GM18868 (cell line): ENCODE measurements around the gene IRX3.
"Not testable (repeated sequence)": the region's sequence is repeated elsewhere in the genome, so short reads cannot be mapped to it uniquely, and the experiment has no call there.

Experiments used
- ATAC-seq: cut with Tn5 transposase; IDR thresholded peaks from one replicate; pipeline ENCODE4 v1.9.1; 2021; ENCODE audit warnings: mild to moderate bottlenecking, moderate library complexity; ENCODE audit not compliant: unreplicated experiment

IRX3 gene

DNA sequence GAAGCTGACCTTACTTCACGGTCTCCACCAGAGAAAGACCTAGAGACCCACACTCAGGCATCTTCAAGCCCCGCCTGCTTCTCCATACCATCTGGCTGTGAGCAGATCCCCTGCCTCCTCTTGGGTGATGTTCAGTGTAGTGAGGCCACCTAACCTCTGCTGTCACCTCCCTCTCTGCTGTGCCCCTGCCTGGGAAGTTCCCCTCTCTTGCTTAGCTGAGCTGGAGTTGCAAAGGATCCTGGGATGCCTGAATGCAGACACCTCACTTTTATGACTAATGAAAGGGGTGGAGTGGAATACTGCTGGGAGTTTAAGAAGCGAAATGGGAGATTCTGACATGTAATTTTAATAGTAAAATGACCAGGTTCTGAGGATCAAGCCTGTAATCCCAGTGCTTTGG lies 5.8 kb downstream of the IRX3 start:
- ATAC-seq: peak; percentile 53

DNA sequence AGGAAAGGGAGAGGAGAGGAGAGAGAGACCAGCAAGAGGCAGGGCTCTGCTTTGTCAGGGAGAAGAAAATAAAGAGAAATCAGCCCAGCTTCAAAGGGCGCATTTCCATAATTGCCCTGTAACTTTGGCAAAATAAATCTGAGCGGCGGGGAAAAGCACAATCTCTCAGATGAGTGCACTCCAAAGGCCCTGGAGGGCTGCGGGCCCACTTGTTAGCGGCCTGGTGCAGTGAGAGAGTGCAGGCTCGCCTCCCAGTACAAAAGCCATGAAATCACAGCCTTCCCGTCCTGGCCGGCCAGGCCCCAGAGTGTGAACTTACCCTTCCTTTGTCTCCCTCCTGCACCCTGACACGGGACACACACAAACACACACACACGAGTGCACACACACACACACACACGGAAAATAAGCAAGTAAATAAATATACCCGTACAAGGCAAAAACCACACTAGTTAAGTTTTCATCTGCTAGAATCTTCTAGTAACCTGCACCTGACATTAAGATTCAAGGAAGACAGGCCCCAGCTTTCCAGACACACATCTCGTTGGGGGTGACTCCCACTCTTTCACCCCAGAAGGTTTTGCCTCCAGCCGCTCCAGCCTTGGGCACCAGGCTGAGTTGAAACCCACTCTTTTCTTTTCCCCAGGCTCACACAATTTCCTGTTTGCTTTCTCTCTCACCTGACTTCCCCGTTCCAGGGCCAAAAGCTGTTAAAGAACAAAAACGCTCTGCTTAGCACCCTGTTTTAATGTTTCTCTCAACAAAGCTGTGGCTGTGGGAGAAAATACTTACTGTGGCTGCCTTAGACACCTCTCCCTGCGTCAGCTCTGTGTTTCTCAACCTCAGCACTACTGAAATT lies 8.5 kb downstream of the IRX3 start:
- ATAC-seq: no peak

DNA sequence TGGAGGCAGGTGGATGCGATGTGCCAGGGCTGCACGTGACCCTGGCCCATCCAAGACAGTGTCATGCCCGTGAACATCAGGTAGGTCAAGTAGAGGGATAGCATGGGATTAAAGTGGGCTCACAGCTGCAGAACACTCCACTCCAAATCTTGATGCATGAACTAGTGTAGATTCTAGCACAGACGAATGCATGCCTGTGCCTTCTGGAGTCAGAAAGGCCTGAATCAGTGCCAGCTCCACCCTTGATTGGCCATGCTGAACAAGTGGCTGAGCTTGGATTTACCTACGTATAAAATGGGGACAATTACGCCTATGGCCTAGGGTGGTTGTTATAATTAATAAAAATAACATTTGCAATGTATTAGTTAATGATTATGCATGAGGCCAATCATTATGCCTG lies 10.6 kb downstream of the IRX3 start:
- no peak for ATAC-seq

DNA sequence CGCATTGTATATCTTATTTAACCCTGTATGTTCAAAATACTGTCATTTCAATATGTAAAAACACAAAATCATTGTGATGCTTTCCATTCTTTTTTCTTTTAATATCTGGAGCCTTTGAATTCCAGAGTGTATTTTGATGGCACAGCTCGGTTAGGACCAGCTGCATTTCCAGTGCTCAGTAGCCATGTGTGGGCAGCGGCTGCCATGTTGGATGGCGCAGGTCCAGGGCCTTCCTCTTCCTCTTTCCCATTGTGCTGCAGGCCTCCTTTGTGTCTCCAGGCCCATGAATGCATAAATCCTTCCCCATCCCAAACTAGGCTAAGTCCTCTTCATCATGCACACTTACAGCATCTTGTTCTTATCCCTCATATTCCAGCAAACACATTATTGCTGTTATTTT lies 13.0 kb downstream of the IRX3 start:
- ATAC-seq: no peak

DNA sequence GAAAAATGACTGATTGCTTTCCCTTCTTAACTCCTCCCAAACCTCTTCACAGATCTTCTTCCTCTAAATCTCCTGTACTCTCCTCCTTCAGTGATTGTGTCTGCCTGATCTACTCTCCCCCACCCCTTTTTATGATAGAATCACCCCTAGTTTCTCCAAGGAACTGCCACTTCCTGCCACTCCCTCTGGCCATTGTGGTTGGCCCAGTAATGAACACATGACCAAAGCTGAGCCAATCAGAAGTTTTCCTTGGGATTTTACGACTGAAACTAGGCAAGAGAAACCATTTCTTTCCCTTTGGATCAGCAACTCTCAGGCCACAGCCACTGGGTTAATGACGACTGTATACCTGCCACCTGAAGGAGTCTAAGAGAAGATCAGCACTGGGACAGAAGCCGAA lies 15.9 kb downstream of the IRX3 start:
- ATAC-seq: no peak

DNA sequence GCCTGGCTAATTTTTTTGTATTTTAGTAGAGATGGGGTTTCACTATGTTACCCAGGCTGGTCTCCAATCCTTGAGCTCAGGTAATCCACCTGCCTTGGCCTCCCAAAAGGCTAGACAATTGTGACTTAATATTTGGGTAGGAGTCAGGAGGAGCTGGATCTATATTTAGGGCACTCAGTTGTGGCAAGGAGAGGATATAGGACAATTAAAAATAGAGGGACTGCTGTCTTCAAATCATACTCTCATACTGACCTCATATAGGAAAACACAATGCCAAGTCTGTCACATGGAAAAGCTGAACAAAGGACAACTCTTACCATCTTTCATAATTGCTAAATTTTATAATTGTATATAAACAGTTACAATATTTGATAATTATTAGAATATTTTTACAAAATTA lies 17.1 kb downstream of the IRX3 start:
- ATAC-seq: no peak

DNA sequence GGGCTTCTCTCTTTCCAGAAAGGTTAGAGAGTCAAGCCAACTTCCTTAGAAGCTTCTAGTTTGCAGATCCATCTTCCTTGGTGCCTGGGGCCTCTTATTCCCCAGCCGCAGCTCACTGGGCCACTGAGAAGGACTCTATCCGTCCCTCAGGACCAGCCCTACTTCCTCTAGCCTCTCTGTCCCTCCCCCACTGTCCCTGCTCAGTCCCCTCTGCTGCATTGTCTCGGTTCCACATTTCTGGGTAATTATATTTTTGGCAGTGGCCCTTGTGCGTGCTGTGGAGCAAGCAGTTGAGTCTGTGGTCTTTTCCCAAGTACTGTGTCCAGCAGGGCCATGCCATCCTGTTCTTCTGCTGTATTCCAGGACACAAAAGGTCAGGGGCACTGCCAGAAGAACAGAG lies 17.8 kb downstream of the IRX3 start:
- no peak for ATAC-seq

DNA sequence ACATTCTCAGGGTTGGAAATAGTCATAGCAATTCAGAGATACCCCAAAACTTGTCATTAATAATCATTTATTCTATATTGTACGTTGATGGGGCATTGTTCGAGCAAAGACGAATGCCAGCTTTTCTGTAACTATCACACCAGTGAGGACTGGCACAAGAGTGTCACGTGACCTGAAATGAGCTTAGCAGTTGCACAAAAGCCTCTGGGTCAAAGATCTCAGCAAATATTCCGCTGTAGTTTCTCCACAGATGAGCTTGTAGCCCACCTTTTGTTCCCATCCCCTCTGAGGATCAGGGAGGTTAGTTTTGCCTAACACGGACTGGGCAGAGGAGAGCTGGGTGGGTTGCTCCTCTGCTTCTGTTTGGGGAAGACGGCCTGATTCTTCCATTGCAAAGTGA lies 18.2 kb downstream of the IRX3 start:
- no peak for ATAC-seq

DNA sequence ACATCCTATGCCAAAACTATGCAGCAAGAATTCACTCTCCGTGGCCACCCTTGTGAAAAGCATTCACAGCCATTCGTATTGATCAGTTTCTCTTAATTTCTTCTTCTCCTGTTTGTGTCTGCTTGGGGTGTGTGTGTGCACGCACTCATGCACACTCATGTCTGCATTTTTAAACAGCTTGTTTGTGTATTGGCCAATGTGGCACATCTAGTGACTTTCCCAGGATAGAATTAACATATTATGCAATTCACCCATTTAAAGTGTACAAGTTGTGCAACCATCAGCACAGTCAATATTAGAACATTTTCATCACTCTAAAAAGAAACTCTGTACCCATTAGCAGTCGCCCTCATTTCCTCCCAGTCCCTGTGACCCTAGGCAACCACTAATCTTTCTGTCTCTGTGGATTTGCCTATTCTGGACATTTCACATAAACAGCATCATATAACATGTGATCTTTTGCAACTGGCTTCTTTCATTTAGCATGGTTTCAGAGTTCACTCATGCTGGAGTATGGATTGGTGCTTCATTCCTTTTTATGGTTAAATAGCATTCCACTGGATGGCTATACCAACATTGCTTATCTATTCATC lies 20.1 kb downstream of the IRX3 start:
- ATAC-seq: no peak

DNA sequence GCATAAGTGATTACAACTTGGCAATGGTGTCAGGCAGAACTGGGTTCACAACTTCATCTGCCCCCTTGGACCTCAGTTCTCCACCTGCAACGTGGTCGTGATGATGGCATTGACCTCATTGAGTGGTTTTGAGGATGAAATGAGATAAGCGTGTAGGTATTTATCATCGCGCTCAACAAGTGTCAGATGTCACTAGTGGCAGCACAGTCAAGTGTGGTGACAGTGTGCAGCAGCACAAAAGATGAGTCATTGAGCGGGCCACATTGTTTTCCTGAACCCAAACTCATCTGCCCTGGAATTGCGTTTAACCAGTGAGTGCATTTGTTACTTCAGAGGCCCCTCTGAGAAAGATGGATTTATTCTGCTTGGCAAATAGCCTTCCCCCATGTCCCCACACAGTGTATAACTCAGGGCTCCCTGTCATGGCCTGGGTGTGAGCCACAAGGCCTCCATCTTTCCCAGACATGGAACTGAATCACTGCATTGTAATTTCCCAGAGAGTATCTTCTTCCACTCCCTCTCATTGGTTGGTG lies 20.9 kb downstream of the IRX3 start:
- ATAC-seq: no peak

DNA sequence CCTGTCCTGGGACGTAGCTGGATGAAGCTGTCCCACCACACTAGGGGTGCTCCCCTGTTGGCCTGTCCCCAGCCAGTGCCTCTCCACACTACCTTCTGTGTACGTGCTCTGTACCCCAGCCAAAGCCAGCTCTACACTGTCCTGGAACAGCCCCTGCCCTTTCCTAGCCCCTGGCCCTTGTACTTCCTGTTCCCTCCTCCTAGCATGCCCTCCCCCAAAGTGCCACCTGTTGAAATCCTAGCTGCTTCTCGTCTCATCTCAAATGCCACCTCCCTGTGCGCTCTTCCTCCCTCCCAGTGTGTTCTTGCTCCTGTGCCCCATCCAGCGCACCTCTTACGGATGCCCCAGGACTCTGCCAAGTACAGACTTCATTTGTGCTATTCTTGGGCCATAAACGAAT lies 33.5 kb downstream of the IRX3 start:
- no peak for ATAC-seq

DNA sequence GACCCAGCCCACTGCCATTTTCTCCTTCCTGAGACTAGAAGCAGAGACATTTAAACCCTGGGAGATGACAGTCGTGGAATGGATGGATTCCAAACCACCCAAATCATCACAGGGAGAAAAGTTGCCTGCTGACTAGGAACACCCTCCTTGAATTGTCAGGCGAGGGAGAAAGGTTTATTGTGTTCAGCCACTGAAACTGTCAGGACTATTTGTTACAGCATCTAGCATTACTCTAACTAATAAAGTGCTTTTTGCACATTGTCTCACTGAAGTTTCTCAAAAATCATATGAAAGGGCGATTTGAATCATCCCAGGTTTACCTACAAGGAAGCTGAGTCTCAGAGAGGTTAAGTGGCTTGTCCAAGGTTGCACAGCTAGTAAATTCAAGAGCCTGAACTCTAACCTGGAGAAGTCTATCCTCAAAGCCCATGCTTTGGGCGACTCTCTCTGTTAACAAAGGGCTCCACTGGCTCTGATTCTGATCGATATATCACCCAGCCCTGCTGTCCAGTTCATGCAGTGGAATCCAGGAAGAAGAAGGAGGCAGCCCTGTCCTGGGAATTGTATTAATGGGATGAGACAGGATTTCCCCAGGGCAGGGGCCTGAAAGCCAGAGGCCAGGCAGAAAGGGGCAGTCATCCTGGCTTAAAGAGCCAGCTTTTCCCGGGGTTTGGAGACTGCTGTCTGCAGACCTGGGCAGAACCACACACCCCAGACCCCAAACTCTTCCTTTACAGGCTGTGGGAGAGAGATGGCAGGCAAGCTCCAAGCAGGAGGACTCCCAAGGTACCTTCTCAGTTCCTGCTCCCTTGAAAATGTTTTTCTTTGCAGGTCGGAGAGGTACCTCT lies 37.5 kb downstream of the IRX3 start:
- ATAC-seq: no peak

DNA sequence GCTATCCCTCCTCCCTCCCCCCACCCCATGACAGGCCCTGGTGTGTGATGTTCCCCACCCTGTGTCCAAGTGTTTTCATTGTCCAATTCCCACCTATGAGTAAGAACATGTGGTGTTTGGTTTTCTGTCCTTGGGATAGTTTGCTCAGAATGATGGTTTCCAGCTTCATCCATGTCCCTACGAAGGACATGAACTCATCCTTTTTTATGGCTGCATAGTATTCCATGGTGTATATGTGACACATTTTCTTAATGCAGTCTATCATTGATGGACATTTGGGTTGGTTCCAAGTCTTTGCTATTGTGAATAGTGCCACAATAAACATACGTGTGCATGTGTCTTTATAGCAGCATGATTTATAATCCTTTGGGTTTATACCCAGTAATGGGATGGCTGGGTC lies 38.9 kb downstream of the IRX3 start:
- ATAC-seq: not testable (repeated sequence)

DNA sequence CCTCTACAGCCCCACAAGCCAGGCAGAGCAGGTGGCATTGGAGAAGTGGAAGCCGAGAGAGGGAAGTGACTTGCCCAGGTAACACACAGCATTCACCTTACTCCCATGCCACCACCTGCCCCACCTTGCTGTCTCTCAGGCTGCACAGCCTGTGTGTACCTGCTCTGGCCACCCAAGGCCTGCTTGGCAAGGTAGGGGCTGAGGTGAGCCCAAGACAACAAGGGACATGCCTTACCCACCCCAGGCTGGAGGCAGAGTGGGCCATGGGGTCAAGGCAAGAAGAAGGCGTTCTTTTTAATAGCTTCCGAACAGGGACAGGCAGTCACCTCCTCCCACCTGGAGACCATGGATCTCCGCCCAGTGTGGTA lies 40.1 kb downstream of the IRX3 start:
- ATAC-seq: no peak

DNA sequence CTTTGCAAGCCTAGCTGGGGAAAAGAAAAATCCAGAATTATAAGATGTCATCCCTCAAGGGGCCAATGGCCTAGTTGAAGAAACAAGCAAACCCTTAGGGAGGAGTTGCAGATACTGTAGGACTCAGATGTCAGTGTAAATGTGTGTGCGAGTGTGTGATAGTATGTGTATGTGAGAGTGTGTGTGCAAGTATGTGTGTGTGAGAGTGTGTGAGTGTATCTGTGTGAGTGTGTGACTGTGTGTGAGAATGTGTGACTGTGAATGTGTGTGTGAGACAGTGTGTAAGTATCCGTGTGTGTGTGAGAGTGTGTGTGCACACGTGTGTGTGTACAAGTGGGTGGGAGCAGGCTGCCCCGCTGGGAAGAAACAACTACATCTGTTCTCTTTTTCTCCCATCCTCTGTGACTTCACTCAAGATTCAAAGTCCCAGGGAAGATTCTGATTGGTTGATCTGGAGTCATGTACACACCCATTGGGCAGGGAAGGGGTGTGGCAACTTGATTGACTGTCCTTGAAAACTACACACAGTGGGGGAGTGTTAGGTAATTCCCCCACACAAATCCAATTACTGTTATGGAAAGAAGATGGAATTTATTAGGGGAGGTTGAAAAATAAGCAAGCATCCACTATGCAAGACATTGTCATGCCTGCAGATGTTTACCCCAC lies 40.7 kb downstream of the IRX3 start:
- ATAC-seq: no peak

DNA sequence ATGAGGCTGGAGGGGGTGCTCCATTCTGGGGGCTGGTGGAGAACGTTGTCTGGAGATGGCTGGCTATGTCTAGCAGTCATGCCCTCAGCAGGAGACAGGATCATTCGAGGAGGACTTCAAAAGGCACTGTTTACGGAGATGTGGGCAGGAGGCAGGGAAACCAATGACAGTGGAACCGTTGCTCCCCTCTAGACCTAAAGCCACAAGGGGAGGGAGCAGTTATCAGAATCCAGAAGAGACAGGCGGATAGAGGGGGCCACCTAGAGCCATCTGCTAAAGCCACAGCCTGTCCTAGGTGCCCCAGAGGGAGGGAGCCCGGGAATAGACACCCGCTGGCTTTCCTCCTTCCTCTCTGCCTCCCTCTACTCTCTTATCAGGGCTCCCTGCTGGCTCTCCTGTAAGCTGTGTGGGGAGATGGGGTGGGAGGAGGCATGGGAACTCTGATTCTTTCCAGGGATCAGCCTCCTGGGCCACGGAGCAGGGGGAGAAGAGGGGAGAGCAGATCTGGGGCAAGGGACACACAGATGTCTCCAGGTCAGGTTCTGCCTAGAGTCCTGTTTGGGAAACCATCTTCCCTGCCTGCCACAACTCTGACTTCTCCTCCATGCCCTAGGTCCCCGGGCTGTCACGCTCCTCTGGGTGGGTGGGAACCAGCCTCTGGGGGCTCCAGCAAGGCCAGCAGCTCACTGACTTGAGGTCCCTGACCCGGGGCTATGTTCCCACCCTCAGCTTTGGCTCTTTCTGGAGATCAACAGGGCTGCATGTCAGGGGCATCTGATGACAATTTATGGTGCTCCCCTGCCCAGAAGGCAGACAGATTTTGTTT lies 42.3 kb downstream of the IRX3 start:
- no peak for ATAC-seq

DNA sequence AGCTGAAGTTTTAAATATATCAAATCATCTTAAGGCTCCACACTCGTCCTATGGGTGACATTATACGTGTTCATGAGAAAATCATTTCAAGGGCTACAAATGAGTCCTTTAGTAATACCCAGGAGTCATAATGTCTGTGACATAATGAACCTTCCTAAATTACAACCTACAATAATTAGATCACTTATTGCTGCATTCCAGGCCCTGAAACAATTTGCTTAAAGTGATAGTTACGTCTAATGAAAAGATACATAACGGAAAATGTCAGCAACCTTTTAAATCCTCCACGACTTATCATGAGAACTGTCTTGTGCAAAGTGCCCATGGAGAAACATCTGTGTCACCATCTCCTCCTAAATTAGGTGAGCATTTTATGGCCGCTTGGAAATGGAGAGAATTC lies 43.4 kb downstream of the IRX3 start:
- ATAC-seq: no peak

DNA sequence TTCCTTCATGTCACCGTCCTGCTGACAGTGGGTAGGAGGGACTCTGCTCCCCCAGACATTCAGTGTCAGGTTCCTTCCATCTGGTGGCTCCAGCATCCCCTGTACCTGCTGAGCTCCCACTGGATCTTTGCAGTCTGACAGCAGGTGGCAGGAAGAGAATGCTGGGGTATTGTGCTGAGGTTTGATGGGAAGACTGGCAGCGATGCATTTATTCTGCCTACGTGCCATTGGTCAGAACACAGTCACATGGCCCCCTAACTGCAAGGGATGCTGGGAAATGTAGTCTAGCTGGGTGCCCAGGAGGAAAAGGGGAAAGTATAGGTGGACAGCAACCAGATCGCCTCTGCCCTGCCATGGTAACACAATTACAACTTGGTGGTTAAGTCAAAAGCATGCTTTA lies 44.4 kb downstream of the IRX3 start:
- ATAC-seq: no peak

DNA sequence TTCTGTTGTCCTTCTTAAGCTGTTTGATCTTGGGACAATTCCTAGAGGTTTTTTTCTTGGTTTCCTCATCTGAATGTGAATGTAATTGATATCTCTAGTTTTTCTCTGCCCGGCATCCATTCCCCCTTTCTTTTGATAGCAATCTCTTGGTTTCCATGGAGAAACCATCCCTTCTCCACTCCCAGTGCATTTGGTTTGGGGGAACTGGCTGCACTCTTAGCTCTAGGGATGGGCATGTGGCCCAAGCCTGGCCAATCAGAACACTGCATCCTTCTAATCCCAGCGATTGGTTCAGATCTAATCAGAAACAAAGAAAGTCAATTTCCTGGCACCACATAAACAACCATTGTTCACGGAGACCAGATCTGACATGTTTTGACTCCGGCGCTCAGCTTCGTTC lies 45.1 kb downstream of the IRX3 start:
- no peak for ATAC-seq
